ENCODE data around the gene SELENOO.

The SELENOO gene

DNA sequence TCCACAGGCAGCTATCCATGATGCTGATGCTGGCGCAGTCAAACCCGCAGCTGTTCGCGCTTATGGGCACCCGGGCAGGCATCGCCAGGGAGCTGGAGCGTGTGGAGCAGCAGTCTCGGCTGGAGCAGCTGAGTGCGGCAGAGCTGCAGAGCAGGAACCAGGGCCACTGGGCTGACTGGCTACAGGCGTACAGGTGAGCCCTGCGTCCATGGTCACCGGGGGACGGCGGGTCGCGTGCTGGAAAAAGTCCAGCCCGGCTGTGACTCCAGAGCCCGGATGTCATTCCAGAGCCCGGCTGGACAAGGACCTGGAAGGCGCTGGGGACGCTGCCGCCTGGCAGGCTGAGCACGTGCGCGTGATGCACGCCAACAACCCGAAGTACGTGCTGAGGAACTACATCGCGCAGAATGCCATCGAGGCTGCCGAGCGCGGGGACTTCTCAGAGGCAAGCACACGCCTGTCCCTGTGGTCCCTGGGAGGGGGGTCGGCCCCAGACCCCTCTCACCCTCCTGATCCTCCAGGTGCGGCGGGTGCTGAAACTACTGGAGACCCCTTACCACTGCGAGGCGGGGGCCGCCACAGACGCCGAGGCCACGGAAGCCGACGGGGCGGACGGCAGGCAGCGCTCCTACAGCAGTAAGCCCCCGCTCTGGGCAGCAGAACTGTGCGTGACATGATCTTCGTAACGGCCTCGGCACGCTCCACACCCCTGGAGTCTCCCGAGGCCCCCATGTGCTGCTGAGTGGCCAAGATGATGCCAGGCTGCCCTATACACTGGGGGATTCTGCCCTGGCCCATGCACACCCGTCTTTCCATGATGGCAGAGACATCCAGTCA is 16.1 kb downstream of the SELENOO start:
- TF ChIP-seq, protein P1, sequence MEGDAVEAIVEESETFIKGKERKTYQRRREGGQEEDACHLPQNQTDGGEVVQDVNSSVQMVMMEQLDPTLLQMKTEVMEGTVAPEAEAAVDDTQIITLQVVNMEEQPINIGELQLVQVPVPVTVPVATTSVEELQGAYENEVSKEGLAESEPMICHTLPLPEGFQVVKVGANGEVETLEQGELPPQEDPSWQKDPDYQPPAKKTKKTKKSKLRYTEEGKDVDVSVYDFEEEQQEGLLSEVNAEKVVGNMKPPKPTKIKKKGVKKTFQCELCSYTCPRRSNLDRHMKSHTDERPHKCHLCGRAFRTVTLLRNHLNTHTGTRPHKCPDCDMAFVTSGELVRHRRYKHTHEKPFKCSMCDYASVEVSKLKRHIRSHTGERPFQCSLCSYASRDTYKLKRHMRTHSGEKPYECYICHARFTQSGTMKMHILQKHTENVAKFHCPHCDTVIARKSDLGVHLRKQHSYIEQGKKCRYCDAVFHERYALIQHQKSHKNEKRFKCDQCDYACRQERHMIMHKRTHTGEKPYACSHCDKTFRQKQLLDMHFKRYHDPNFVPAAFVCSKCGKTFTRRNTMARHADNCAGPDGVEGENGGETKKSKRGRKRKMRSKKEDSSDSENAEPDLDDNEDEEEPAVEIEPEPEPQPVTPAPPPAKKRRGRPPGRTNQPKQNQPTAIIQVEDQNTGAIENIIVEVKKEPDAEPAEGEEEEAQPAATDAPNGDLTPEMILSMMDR (IDR thresholded peaks at IDR 0.05; ENCODE audit: control extremely low read depth, extremely low read depth, low read depth, missing control alignments) = no peak
- CTCF ChIA-PET = interaction anchor here (0.9 kb wide), 1 partner anchor 7 kb away, joined by 3 read pairs; no protein-coding TSS in a partner anchor
- POLR2A ChIA-PET = no interaction called here
- no peak for DNase-seq (ENCODE audit: extremely low spot score)

DNA sequence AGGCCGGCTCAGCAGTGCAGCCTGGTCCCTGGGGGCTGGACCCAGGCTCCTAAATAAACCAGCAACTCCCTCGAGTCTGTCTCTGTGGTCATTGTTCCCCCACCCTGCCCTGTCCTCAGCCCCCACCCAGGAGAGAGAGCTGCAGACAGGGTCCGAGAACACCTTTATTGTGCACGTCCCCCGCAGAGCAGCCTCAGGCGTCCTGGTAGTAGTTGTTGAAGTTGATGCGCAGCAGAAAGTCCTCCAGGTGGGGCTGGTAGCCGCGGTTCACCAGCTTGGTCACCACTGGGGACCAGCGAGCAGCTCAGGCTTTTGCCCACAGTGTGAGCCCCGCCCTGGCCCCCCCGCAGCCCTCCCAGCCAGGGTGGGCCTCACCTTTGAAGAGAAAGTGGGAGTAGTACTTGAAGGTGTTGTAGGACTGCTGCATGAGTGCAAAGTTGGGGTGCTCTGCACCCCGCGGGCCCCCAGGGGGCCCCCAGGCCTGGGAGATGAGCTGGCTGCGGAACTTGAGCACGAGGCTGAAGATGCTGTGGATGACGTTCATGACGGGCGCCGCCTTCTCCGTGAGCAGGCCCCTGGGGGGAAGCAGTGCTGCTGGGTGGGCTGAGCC is 16.8 kb downstream of the SELENOO start:
- POLR2A ChIA-PET = no interaction called here
- no peak for DNase-seq (ENCODE audit: extremely low spot score)
- CTCF ChIA-PET = interaction anchor here (1.8 kb wide), 1 partner anchor 23 kb away, joined by 6 read pairs; no protein-coding TSS in a partner anchor
- TF ChIP-seq, protein P1 (IDR thresholded peaks at IDR 0.05; ENCODE audit: control extremely low read depth, extremely low read depth, low read depth, missing control alignments) = no peak

DNA sequence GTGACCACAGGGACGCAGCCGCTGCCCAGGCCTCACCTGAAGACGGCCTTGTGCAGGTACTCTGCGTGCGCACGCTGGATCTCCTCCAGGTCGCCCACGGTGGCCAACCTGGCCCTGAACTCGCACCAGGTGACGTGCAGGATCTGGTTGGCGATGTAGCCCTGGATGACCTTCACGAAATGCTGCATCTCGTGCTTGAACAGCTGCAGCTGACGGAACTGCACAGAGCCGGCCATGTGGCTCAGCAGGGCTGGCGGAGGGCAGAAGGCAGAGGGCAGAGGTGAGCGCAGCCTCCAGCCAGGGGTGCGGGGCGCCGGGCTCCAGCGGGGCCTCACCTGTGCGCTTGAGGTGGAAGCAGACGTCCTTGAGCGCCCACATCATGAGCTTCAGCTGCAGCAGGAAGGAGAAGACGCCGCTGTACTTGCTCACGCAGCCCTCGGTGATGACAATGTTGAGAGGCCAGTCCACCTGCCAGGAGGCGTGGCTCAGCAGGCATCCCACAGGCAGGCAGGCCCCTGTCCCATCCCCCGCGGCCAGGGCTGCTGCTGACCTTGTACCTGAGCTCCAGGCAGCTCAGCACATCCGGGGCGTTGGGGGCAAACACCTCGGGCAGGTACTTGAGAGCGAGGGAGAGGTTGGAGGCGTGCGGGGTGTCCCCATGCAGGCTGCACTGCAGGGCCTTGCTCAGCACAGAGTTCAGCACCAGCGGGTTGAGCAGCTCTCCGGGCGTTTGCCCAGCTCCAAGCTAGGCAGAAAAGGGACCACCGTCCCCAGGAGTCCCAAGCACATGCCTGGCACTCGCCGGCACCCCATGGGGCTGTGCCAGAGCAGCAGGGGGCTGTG is 17.6 kb downstream of the SELENOO start:
- ChIA-PET CTCF (interaction anchor here (1.1 to 1.8 kb wide), 3 partner anchors 14 to 23 kb away, joined by 3 to 6 read pairs (median 4); no protein-coding TSS in a partner anchor), POLR2A (no interaction called here)
- no peak for DNase-seq (ENCODE audit: extremely low spot score)
- TF ChIP-seq, protein P1 (IDR thresholded peaks at IDR 0.05; ENCODE audit: control extremely low read depth, extremely low read depth, low read depth, missing control alignments) = no peak

DNA sequence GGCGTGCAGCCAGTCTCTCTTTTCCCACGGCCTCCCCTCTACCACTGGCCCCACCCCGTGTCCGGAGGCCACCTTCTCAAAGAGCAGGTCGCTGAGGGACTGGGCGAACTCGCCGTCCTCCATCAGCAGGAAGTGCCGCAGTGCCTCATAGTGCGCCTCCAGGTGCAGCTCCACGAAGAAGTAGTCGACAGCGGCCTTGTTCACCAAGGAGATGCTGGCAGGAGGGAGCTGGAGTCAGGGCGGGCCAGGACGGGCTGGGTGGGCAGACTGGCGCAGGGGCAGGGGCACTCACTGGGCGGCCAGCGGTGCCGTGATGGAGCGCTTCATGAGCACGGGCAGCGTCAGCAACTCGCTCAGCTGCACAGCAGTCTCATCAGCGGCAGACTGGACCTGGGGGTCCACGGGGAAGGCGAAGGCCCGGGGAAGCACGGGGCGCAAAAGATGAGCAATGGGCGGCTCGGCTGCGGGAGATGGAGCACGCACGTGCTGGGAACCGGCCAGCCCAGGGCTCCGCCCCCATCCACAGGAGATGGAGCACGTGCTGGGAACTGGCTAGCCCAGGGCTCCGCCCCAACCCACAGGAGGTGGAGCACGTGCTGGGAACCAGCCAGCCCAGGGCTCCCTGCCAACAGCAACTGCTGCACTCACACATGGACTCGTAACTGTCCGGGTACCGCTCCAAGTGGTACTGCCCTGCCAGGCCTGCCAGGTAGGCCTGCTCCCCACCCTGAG is 18.4 kb downstream of the SELENOO start:
- TF ChIP-seq, protein P1 (IDR thresholded peaks at IDR 0.05; ENCODE audit: control extremely low read depth, extremely low read depth, low read depth, missing control alignments) = no peak
- DNase-seq (ENCODE audit: extremely low spot score) = no peak
- ChIA-PET CTCF (interaction anchor here (1.1 to 1.8 kb wide), 3 partner anchors 14 to 23 kb away, joined by 3 to 6 read pairs (median 4); no protein-coding TSS in a partner anchor), POLR2A (no interaction called here)

DNA sequence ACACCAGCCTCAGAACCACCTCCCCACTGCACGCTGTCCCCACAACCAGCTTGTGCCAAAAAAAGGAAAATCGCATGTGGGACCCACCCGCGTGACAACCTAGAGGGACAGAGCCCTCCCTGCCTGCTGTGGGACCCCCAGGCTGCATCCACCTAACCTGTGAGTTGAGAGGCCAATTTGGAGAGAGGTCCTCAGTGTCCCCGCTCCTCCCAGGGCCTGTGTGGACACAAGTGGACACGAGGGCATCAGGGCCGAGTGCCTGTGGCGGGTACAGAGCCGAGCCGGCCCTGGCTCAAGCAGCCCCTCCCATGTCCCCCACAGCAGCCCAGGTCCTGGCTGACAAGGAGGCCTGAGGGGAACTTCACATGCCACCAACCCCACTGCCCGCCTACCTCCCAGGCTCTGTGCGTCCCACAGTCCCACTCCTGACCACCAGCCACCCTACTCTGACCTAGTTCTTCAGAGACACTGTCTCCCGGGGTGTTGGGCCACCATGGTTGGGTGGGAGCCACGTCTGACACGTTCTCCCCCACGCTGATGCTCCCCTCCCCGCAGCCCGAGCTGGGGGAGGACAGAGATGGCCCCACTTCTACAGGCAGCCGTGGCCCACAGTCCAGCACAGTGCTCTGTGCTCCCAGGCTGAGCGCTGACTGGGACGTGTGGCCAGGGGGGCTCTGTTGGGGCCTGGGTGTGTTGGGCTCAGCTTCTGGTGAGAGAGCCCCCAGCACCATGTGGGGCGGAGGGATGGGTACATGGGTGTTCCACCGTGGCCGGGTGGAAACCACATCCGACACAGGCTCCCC is 19.2 kb downstream of the SELENOO start:
- POLR2A ChIA-PET = no interaction called here
- CTCF ChIA-PET = interaction anchor here (1.1 to 1.2 kb wide), 2 partner anchors 13 to 24 kb away, joined by 3 read pairs; no protein-coding TSS in a partner anchor
- TF ChIP-seq, protein P1 (IDR thresholded peaks at IDR 0.05; ENCODE audit: control extremely low read depth, extremely low read depth, low read depth, missing control alignments) = no peak
- DNase-seq (ENCODE audit: extremely low spot score) = no peak
